Adipose tissue (tissue), 3 donors: ENCODE data around the gene IQSEC3. TPM values are rescaled to one million over a fixed set of nuclear protein-coding genes. Genes with fewer than 3 reads are reported as not detected.

Experiments
- H3K27ac ChIP-seq: one replicate; pipeline ENCODE4 v1.5.1; 2013; ENCODE audit warnings: low read depth, low read length
- WGBS, 3 donors: extraction: QIAGEN DNeasy Blood & Tissue Kit; methylation state at CpG; one replicate each; pipeline ENCODE4 v1.1.7; 2013; 5-methylcytosine and 5-hydroxymethylcytosine counted together
- polyA plus RNA-seq, 3 donors: library from polyadenylated mRNA; stranded (reverse); fragments of 200-250 nt; gene quantifications; one replicate each; pipeline ENCODE4 v1.2.3, GENCODE V29; 2013
- donor health status: healthy with polysubstance abuse.
- donor health status: Bipolar disorder and iron deficiency.
- donor health status: healthy.

IQSEC3 gene
- polyA plus RNA-seq, 3 donors, result 0.61 to 5.2 (median 5.2) TPM

- no peak overlapping the region for H3K27ac ChIP-seq
- WGBS, 3 donors, result 80 to 92% (median 84%) methylated on average over 3 of the region's 3 CpGs
These were observed 130.8 kb downstream of the IQSEC3 start for GRCh38 chr12:197347-197746.

GRCh38 chr12:197911-198695 lies 131.5 kb downstream of the IQSEC3 start:
- 91 to 95% (median 95%) methylated on average over 11 of the region's 11 CpGs for WGBS, 3 donors
- H3K27ac ChIP-seq, result no peak overlapping the region

- 33 to 69% (median 58%) methylated on average over 9 of the region's 9 CpGs for WGBS, 3 donors
- H3K27ac ChIP-seq, result no peak overlapping the region
These were observed 132.1 kb downstream of the IQSEC3 start for GRCh38 chr12:198705-199104.

DNA sequence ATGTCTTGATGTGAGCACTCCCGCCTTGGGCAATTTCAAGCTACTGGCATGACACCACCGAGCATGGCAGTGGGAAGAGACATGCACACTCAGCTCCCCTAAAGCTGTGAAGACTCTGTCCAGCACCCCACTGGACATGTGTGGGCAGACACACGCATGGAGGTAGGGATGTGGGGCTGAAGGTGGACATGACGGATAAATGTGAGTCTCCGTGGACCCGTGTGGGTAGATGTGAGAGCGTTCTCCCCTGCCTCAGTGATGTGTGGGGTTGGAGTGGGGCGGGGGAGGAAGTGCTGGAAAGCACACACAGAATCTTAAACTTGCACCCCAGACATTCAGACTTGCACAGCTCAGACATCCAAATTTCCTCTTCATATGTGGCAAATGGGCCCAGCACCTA lies 134.8 kb downstream of the IQSEC3 start:
- 80 to 91% (median 80%) methylated on average over 8 of the region's 8 CpGs for WGBS, 3 donors
- no peak overlapping the region for H3K27ac ChIP-seq

GRCh38 chr12:202081-202731 lies 135.6 kb downstream of the IQSEC3 start:
- 55 to 66% (median 65%) methylated on average over 15 of the region's 15 CpGs for WGBS, 3 donors
- H3K27ac ChIP-seq, result no peak overlapping the region

- H3K27ac ChIP-seq, result no peak overlapping the region
- WGBS, 3 donors, result 53 to 66% (median 64%) methylated on average over 16 of the region's 16 CpGs
These were observed 136.5 kb downstream of the IQSEC3 start for GRCh38 chr12:203074-203461.

GRCh38 chr12:203462-204260 lies 137.1 kb downstream of the IQSEC3 start:
- no peak overlapping the region for H3K27ac ChIP-seq
- 6 to 21% (median 20%) methylated on average over 70 to 84 of the region's 84 CpGs for WGBS, 3 donors

- WGBS, 3 donors, result 85 to 90% (median 88%) methylated on average over 10 to 11 of the region's 11 CpGs
- no peak overlapping the region for H3K27ac ChIP-seq
These were observed 137.7 kb downstream of the IQSEC3 start for GRCh38 chr12:204261-204678.

DNA sequence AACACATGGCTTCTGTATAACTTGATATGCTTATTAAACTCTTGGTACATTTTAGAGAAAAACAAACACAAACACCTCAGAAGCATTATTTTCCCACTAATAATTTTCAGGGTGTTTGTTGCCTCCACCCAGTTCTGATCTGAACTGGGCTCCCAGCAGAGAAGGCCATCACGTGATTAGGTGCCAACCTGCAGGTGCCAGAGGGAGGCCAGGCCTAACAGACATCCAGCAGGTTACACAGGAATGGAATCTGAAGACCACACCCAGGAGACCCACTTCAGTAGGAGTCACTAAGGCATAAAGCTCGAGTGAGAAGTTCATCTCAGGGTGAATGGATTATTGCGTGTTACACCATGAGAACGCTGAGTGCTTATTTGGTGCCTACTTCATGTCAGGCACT lies 138.5 kb downstream of the IQSEC3 start:
- no peak overlapping the region for H3K27ac ChIP-seq
- 79 to 88% (median 80%) methylated on average over 4 of the region's 4 CpGs for WGBS, 3 donors

- H3K27ac ChIP-seq, result no peak overlapping the region
- 89 to 92% (median 91%) methylated on average over 21 of the region's 21 CpGs for WGBS, 3 donors
These were observed 140.3 kb downstream of the IQSEC3 start for GRCh38 chr12:206746-207440.

DNA sequence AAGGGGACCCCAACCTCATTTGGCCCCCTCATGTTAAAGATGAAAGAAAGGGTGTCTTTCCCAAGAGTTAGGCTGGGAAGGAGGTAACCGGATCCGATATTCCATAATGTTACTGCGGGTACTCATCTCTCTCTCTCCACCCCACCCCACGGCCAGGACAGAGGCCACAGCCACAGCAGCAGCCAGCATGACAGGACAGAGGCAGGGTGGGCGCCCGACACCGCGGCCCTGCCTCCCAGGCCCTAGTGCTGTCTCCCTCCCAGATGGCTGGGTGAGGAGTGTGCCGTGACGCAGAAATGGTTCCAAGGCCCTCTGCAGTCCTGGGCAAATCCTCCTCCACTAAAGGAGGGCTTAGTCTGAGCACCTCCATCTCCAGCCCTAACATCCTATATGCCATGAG lies 141.2 kb downstream of the IQSEC3 start:
- no peak overlapping the region for H3K27ac ChIP-seq
- WGBS, 3 donors, result 87 to 91% (median 87%) methylated on average over 10 of the region's 10 CpGs

GRCh38 chr12:208813-209212 lies 142.2 kb downstream of the IQSEC3 start:
- 75 to 85% (median 81%) methylated on average over 4 of the region's 4 CpGs for WGBS, 3 donors
- no peak overlapping the region for H3K27ac ChIP-seq

DNA sequence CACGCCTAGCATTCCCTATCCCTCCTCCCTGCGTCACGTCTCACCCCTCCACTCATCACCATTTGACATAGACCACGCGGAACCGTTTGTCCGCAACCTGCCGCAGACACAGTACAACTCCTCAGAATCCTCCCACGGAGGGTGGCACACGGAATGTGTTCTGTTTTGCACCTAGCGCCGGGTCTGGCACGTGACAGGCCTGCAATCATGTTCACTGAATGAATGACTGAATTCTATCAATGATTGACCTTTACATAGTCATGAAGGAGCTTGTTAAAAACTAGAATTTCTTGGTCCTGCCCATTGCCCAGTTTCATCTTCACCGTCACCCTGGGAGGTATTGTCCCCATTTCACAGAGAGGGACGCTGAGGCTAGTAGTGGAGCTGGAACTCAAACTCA lies 142.7 kb downstream of the IQSEC3 start:
- H3K27ac ChIP-seq, result no peak overlapping the region
- WGBS, 3 donors, result 80 to 92% (median 87%) methylated on average over 15 of the region's 15 CpGs

DNA sequence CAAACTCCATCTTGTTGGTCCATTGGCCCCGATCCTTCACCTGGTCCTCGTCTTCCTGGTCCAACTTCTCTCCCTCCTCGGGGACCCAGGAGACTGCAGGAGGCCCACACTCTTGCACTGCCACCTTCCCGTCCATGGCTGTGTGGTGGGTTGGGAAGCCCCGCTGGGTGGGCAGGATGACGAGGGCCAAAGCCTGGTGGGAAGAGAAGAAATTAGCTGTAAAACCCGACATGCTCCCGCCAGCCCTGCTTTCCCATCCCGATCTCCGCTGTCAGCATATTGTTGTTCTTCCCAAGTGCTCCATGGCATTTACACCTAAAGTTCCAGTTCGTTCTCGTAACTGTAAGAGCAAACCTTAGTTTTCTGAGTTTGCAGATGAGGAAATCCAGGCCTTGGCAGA lies 143.3 kb downstream of the IQSEC3 start:
- H3K27ac ChIP-seq, result no peak overlapping the region

DNA sequence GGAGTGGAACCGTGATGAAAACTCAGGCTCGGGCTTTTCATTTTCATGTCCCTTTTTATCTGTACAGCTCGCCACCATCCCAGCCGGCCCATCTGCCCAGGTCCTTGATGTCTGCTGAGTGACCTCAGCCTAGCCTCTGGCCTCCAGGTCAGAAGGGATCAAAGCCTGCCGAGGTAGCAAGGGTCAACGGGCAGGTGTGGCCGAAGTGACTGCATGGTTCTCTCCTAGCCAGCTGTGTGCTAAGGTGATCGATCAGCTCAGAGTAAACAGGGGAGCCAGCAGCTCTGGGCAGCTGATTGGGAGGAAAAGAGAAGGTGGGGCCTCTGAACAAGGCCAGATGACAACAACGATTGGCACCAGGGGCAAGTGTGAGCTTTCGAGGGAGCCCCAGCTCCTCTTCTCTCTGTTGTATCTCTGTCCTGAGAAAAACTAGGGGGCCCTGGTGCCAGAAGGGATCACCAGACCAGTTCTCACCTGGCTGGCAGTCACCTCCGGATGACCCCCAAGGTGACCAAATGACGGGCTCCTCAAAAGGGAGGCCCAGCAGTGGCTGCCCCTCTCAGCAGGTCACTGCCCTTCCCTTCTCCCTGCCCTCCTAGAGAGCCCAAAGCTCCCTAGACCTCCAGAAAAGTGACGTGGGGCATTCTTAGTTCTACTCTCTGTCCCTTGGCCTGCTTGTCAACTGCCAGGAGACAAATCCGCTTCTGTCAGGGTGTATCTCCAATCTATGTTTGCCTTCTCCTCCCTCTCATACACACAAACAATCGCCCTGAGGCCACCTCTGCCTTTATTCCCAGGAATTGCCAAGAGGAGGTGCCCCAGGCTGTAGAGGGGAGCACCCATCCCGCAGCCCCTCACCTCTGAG lies 143.9 kb downstream of the IQSEC3 start:
- 41 to 75% (median 67%) methylated on average over 16 of the region's 16 CpGs for WGBS, 3 donors

More for the DNA sequence above, 143.3 kb downstream of the IQSEC3 start:
- 91 to 93% (median 92%) methylated on average over 12 of the region's 12 CpGs for WGBS, 3 donors

GRCh38 chr12:211142-211465 lies 144.5 kb downstream of the IQSEC3 start:
- no peak overlapping the region for H3K27ac ChIP-seq
- WGBS, 3 donors, result 79 to 94% (median 86%) methylated on average over 3 of the region's 3 CpGs

More for the DNA sequence above, 143.9 kb downstream of the IQSEC3 start:
- H3K27ac ChIP-seq, result no peak overlapping the region

- no peak overlapping the region for H3K27ac ChIP-seq
- 79 to 93% (median 83%) methylated on average over 16 of the region's 16 CpGs for WGBS, 3 donors
These were observed 145.3 kb downstream of the IQSEC3 start for GRCh38 chr12:211639-212414.
